GM18861 (cell line): ENCODE data around the gene UMPS.

Experiments
- ATAC-seq: cut with Tn5 transposase; IDR thresholded peaks from one replicate; pipeline ENCODE4 v1.9.1; 2021; ENCODE audit not compliant: unreplicated experiment

The UMPS gene

GRCh38 chr3:124763206-124763605 lies 33.0 kb downstream of the UMPS start:
- ATAC-seq = no peak

- ATAC-seq = no peak
Measured at GRCh38 chr3:124763644-124764358, 33.5 kb downstream of the UMPS start.

GRCh38 chr3:124764746-124765145 lies 34.5 kb downstream of the UMPS start:
- ATAC-seq = no peak

- ATAC-seq = no peak
Measured at GRCh38 chr3:124765197-124765840, 35.1 kb downstream of the UMPS start.

GRCh38 chr3:124766113-124767095 lies 36.2 kb downstream of the UMPS start:
- ATAC-seq = no peak

- no peak for ATAC-seq
Measured at GRCh38 chr3:124767264-124767663, 37.0 kb downstream of the UMPS start.

- ATAC-seq = no peak
Measured at GRCh38 chr3:124767691-124768090, 37.4 kb downstream of the UMPS start.

GRCh38 chr3:124768812-124769211 lies 38.6 kb downstream of the UMPS start:
- no peak for ATAC-seq

- no peak for ATAC-seq
Measured at GRCh38 chr3:124769462-124769861, 39.2 kb downstream of the UMPS start.

- ATAC-seq = no peak
Measured at GRCh38 chr3:124770336-124771082, 40.3 kb downstream of the UMPS start.

- ATAC-seq = no peak
Measured at GRCh38 chr3:124771083-124771445, 40.8 kb downstream of the UMPS start.

- no peak for ATAC-seq
Measured at GRCh38 chr3:124772081-124772831, 42.0 kb downstream of the UMPS start.

- no peak for ATAC-seq
Measured at GRCh38 chr3:124773351-124774326, 43.4 kb downstream of the UMPS start.

- ATAC-seq = no peak
Measured at GRCh38 chr3:124774327-124774718, 44.1 kb downstream of the UMPS start.

GRCh38 chr3:124774841-124775402 lies 44.7 kb downstream of the UMPS start:
- no peak for ATAC-seq

- no peak for ATAC-seq
Measured at GRCh38 chr3:124775877-124776276, 45.6 kb downstream of the UMPS start.

GRCh38 chr3:124776856-124777255 lies 46.6 kb downstream of the UMPS start:
- ATAC-seq = no peak

- ATAC-seq = no peak
Measured at GRCh38 chr3:124777762-124778470, 47.7 kb downstream of the UMPS start.
